H9 (cell line): ENCODE data around the gene CCBE1. TPM values are rescaled to one million over a fixed set of nuclear protein-coding genes. Genes with fewer than 3 reads are reported as not detected.

Experiments
- DNase-seq: peaks from one replicate; pipeline ENCODE4 v3.0.0-alpha.2; 2017
- H2AFZ ChIP-seq: one replicate; pipeline ENCODE4 v1.6.1; 2013; ENCODE audit warnings: mild to moderate bottlenecking, low read length, control low read depth, moderate library complexity
- H2AK5ac ChIP-seq: 2 replicates; pipeline ENCODE4 v1.6.1; 2013; ENCODE audit warnings: low read length, control low read depth, mixed read lengths; ENCODE audit not compliant: insufficient read length
- H2BK120ac ChIP-seq: one replicate; pipeline ENCODE4 v1.6.1; 2013; ENCODE audit warnings: low read depth, mild to moderate bottlenecking, low read length, control low read depth, inconsistent platforms; ENCODE audit not compliant: poor library complexity, severe bottlenecking
- H2BK12ac ChIP-seq: 2 replicates; pipeline ENCODE4 v1.6.1; 2013; ENCODE audit warnings: low read length, control low read depth, mixed read lengths, low read depth; ENCODE audit not compliant: insufficient read length
- H2BK15ac ChIP-seq: 2 replicates; pipeline ENCODE4 v1.6.1; 2013; ENCODE audit warnings: low read depth, low read length, control low read depth
- H2BK20ac ChIP-seq: one replicate; pipeline ENCODE4 v1.6.1; 2013; ENCODE audit warnings: low read depth, mild to moderate bottlenecking, low read length, control low read depth, inconsistent platforms; ENCODE audit not compliant: poor library complexity, severe bottlenecking
- H2BK5ac ChIP-seq: 2 replicates; pipeline ENCODE4 v1.6.1; 2013; ENCODE audit warnings: low read length, control low read depth, mixed read lengths; ENCODE audit not compliant: insufficient read length
- H3K14ac ChIP-seq: 2 replicates; pipeline ENCODE4 v1.6.1; 2013; ENCODE audit warnings: low read length, control low read depth; ENCODE audit not compliant: insufficient read depth
- H3K18ac ChIP-seq: 2 replicates; pipeline ENCODE4 v1.6.1; 2013; ENCODE audit warnings: low read depth, mild to moderate bottlenecking, mixed read lengths, low read length, control low read depth; ENCODE audit not compliant: insufficient read length
- H3K23ac ChIP-seq: 2 replicates; pipeline ENCODE4 v1.6.1; 2013; ENCODE audit warnings: low read length, control low read depth, mixed read lengths, low read depth; ENCODE audit not compliant: insufficient read length
- H3K23me2 ChIP-seq: 2 replicates; pipeline ENCODE4 v1.6.1; 2013; ENCODE audit warnings: low read depth, mild to moderate bottlenecking, mixed read lengths, low read length, control low read depth; ENCODE audit not compliant: insufficient read length, poor library complexity, severe bottlenecking
- H3K27ac ChIP-seq: 2 replicates; pipeline ENCODE4 v1.5.1; 2013; ENCODE audit warnings: low read length, control low read depth, mixed read lengths, low read depth; ENCODE audit not compliant: insufficient read length
- H3K27me3 ChIP-seq: 2 replicates; pipeline ENCODE4 v1.6.1; 2013; ENCODE audit warnings: low read length, control low read depth, inconsistent platforms; ENCODE audit not compliant: insufficient read depth
- H3K4ac ChIP-seq: 2 replicates; pipeline ENCODE4 v1.6.1; 2013; ENCODE audit warnings: low read depth, mild to moderate bottlenecking, control low read depth, inconsistent platforms, low read length, moderate library complexity
- H3K4me1 ChIP-seq: 2 replicates; pipeline ENCODE4 v1.6.1; 2013; ENCODE audit warnings: low read length, control low read depth, inconsistent platforms; ENCODE audit not compliant: insufficient read depth
- H3K4me2 ChIP-seq: 2 replicates; pipeline ENCODE4 v1.6.1; 2013; ENCODE audit warnings: low read length, control low read depth, mixed read lengths; ENCODE audit not compliant: insufficient read length, insufficient read depth
- H3K56ac ChIP-seq: 2 replicates; pipeline ENCODE4 v1.6.1; 2013; ENCODE audit warnings: low read depth, mild to moderate bottlenecking, mixed read lengths, low read length, control low read depth; ENCODE audit not compliant: insufficient read length
- H3K79me1 ChIP-seq: 2 replicates; pipeline ENCODE4 v1.6.1; 2013; ENCODE audit warnings: low read depth, mild to moderate bottlenecking, moderate library complexity, low read length, control low read depth, inconsistent platforms; ENCODE audit not compliant: insufficient read depth, poor library complexity, severe bottlenecking
- H3K79me2 ChIP-seq: 2 replicates; pipeline ENCODE4 v1.6.1; 2013; ENCODE audit warnings: low read length, control low read depth, inconsistent platforms; ENCODE audit not compliant: insufficient read depth
- H3K9ac ChIP-seq: 2 replicates; pipeline ENCODE4 v1.6.1; 2013; ENCODE audit warnings: low read length, control low read depth, mixed read lengths; ENCODE audit not compliant: insufficient read length; ENCODE audit errors: extremely low read depth
- H3K9me3 ChIP-seq: one replicate; pipeline ENCODE4 v1.6.1; 2013; ENCODE audit warnings: low read depth, low read length, inconsistent platforms; ENCODE audit not compliant: control insufficient read depth
- H3T11ph ChIP-seq: one replicate; pipeline ENCODE4 v1.6.1; 2013; ENCODE audit warnings: mild to moderate bottlenecking, low read length, control low read depth, inconsistent platforms
- H4K20me1 ChIP-seq: one replicate; pipeline ENCODE4 v1.6.1; 2013; ENCODE audit not compliant: control insufficient read depth, insufficient read length, insufficient read depth
- H4K5ac ChIP-seq: 2 replicates; pipeline ENCODE4 v1.6.1; 2013; ENCODE audit warnings: low read depth, mild to moderate bottlenecking, mixed read lengths, low read length, control low read depth; ENCODE audit not compliant: insufficient read length
- H4K8ac ChIP-seq: replicated peaks from 2 replicates; pipeline ENCODE4 v1.6.1; 2013; ENCODE audit warnings: low read length, control low read depth, mixed read lengths, low read depth; ENCODE audit not compliant: insufficient read length
- H4K91ac ChIP-seq: 2 replicates; pipeline ENCODE4 v1.6.1; 2013; ENCODE audit warnings: low read depth, mild to moderate bottlenecking, moderate library complexity, mixed read lengths, low read length, control low read depth; ENCODE audit not compliant: insufficient read length
- H3K27ac Mint-ChIP-seq, 3 experiments: 2 replicates in 2 of 3; 3 replicates in 1 of 3; pipeline ENCODE4 v1.8.0; 2020 to 2021; ENCODE audit warnings: mixed read lengths in 3 of 3, mild to moderate bottlenecking in 1 of 3, moderate library complexity in 1 of 3
- H3K27me3 Mint-ChIP-seq: 2 replicates; pipeline ENCODE4 v1.8.0; 2021; ENCODE audit warnings: low read depth, mild to moderate bottlenecking, moderate library complexity, mixed read lengths
- H3K36me3 Mint-ChIP-seq, 3 experiments: 2 replicates in 2 of 3; 3 replicates in 1 of 3; pipeline ENCODE4 v1.8.0; 2020 to 2021; ENCODE audit warnings: low read depth in 3 of 3, mixed read lengths in 3 of 3; ENCODE audit not compliant: insufficient read depth in 1 of 3
- H3K4me1 Mint-ChIP-seq, 2 experiments: 2 replicates each; pipeline ENCODE4 v1.8.0; 2020; ENCODE audit warnings: mixed read lengths in 2 of 2
- H3K4me3 Mint-ChIP-seq, 2 experiments: 2 replicates in 1 of 2; 3 replicates in 1 of 2; pipeline ENCODE4 v1.8.0; 2020 to 2021; ENCODE audit warnings: mild to moderate bottlenecking in 2 of 2, mixed read lengths in 2 of 2, moderate library complexity in 1 of 2
- H3K9me3 Mint-ChIP-seq, 2 experiments: 2 replicates in 1 of 2; 3 replicates in 1 of 2; pipeline ENCODE4 v1.8.0; 2020; ENCODE audit warnings: mild to moderate bottlenecking in 2 of 2, mixed read lengths in 2 of 2, moderate library complexity in 1 of 2
- WGBS: extraction: QIAGEN DNeasy Blood & Tissue Kit; methylation state at CpG from one replicate; pipeline ENCODE4 v1.1.7; 2013; ENCODE audit warnings: missing lambda C conversion rate, low lambda C conversion rate, mixed read lengths; ENCODE audit not compliant: insufficient read length; ENCODE audit errors: extremely low coverage; 5-methylcytosine and 5-hydroxymethylcytosine counted together
- total RNA-seq: library from RNA; stranded (reverse); gene quantifications from 2 replicates; pipeline ENCODE4 v1.2.1, GENCODE V29; 2021
- TF ChIP-seq, protein P1 (sequence below): fragments of 200-600 bp; sonication (generic); conservative IDR thresholded peaks from 3 replicates; pipeline ENCODE4 v1.8.0; 2021; ENCODE audit warnings: antibody characterized with exemption, mild to moderate bottlenecking

CCBE1 gene
- total RNA-seq, 1 experiment from 2014 or later: 0.39 TPM

DNA sequence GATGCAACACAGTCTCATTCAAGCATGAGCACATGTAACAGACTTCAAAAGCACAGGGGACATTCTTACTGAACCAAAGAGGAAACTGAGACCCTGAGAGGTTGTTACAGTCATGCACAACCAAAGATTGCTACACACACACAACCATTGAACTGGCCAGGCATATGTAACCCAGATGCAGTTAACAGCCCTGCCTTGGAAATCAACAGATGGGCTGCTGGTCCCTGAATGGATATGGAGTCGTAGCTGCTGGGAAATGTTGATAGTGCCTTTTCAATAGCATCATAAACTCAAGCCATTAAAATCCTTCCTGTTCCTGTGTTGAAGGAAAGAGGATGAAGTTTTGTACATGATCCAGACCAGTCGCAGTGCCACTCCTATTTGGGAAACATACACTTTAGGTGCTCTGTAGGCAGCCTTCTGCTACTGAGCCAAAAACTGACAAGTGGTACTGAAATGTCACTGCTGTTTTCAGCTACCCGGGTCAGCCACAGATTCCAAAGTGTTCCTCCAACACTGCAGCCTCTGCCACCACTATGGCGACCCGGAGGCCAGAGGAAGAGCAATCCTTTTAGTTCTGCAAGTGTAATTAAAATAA lies 143.9 kb downstream of the CCBE1 start:
- Mint-ChIP-seq H3K9me3 (peaks cover 6 to 7% of the 10 kb centered on the region in 2 experiments; a peak in 4 of 5 replicates), H3K27ac (no peak overlapping the region), H3K4me3 (no peak overlapping the region), H3K4me1 (peaks cover 9 to 10% of the 10 kb centered on the region in 2 experiments), H3K36me3 (peaks cover 0 to 10% (median 0%) of the 10 kb centered on the region in 3 experiments; a peak in 3 of 7 replicates), H3K27me3 (no peaks in the 10 kb centered on the region)
- Histone ChIP-seq H3K79me1 (no peaks in the 10 kb centered on the region), H2BK15ac (no peak overlapping the region), H3K27me3 (no peaks in the 10 kb centered on the region), H3K9me3 (no peaks in the 10 kb centered on the region), H4K91ac (no peak overlapping the region), H4K20me1 (no peaks in the 10 kb centered on the region), H3K23me2 (no peaks in the 10 kb centered on the region), H3K4me2 (no peak overlapping the region), H3K23ac (no peak overlapping the region), H3K4ac (no peak overlapping the region), H3K14ac (no peak overlapping the region), H2BK5ac (no peak overlapping the region), H3T11ph (no peak overlapping the region), H3K9ac (no peak overlapping the region), H3K56ac (no peak overlapping the region), H2BK120ac (no peak overlapping the region), H2AK5ac (no peak overlapping the region), H3K18ac (no peak overlapping the region), H3K4me1 (peaks cover 3% of the 10 kb centered on the region; the same call in 1 of the 2 replicates), H2AFZ (no peak overlapping the region), H4K8ac (no peak overlapping the region), H4K5ac (no peak overlapping the region), H2BK20ac (no peak overlapping the region), H3K27ac (no peak overlapping the region), H2BK12ac (no peak overlapping the region), H3K79me2 (no peaks in the 10 kb centered on the region)
- TF ChIP-seq, protein P1, sequence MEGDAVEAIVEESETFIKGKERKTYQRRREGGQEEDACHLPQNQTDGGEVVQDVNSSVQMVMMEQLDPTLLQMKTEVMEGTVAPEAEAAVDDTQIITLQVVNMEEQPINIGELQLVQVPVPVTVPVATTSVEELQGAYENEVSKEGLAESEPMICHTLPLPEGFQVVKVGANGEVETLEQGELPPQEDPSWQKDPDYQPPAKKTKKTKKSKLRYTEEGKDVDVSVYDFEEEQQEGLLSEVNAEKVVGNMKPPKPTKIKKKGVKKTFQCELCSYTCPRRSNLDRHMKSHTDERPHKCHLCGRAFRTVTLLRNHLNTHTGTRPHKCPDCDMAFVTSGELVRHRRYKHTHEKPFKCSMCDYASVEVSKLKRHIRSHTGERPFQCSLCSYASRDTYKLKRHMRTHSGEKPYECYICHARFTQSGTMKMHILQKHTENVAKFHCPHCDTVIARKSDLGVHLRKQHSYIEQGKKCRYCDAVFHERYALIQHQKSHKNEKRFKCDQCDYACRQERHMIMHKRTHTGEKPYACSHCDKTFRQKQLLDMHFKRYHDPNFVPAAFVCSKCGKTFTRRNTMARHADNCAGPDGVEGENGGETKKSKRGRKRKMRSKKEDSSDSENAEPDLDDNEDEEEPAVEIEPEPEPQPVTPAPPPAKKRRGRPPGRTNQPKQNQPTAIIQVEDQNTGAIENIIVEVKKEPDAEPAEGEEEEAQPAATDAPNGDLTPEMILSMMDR: no peak
- no CpG with 5 or more reads among the region's 5 CpGs for WGBS
- no peak for DNase-seq
